G401 (cell line): ENCODE results near the gene HORMAD2. TPM values are rescaled to one million over a fixed set of nuclear protein-coding genes. Genes with fewer than 3 reads are reported as not detected.
"Not testable (repeated sequence)": the region's sequence is repeated elsewhere in the genome, so short reads cannot be mapped to it uniquely, and the experiment has no call there.

Source experiments
- DNase-seq: peaks from one replicate; pipeline ENCODE4 v3.0.0-alpha.2; 2015; ENCODE audit warnings: low spot score
- in situ Hi-C: cut with HindIII; loops from 2 replicates; pipeline ENCODE4 v1.10.0; 2016; ENCODE audit warnings: low sequenced_read_pairs, mixed read lengths
- total RNA-seq: library from RNA; depleted of rRNA; stranded (reverse); fragments of >200 nt; shearing (Covaris generic); gene quantifications from 2 replicates; pipeline ENCODE4 v1.2.3, GENCODE V29; 2014

HORMAD2 gene
- total RNA-seq, 1 experiment from 2014 or later = not detected

GRCh38 chr22:30092686-30093085, 12.4 kb downstream of the HORMAD2 start:
- no peak for DNase-seq
- in situ Hi-C loops = no loop called here

- no peak for DNase-seq
- in situ Hi-C loops = no loop called here
These were observed 14.5 kb downstream of the HORMAD2 start for GRCh38 chr22:30094804-30095203.

GRCh38 chr22:30097861-30098260, 17.6 kb downstream of the HORMAD2 start:
- in situ Hi-C loops = no loop called here
- DNase-seq = no peak

GRCh38 chr22:30100770-30101169, 20.5 kb downstream of the HORMAD2 start:
- in situ Hi-C loops, DNase-seq: not testable (repeated sequence)

- DNase-seq = no peak
- in situ Hi-C loops = no loop called here
These were observed 24.4 kb downstream of the HORMAD2 start for GRCh38 chr22:30104501-30105156.

GRCh38 chr22:30105483-30105882, 25.2 kb downstream of the HORMAD2 start:
- no peak for DNase-seq
- in situ Hi-C loops = no loop called here

GRCh38 chr22:30113494-30113893, 33.2 kb downstream of the HORMAD2 start:
- in situ Hi-C loops = no loop called here
- no peak for DNase-seq

GRCh38 chr22:30114361-30114760, 34.1 kb downstream of the HORMAD2 start:
- in situ Hi-C loops = no loop called here
- DNase-seq = no peak

- in situ Hi-C loops = no loop called here
- no peak for DNase-seq
These were observed 35.4 kb downstream of the HORMAD2 start for GRCh38 chr22:30115705-30116104.

GRCh38 chr22:30116362-30117117, 36.3 kb downstream of the HORMAD2 start:
- DNase-seq = no peak
- in situ Hi-C loops = no loop called here

- DNase-seq = no peak
- in situ Hi-C loops = no loop called here
These were observed 37.0 kb downstream of the HORMAD2 start for GRCh38 chr22:30117256-30117655.

- DNase-seq = no peak
- in situ Hi-C loops = no loop called here
These were observed 38.0 kb downstream of the HORMAD2 start for GRCh38 chr22:30118291-30118690.

GRCh38 chr22:30121960-30122359, 41.7 kb downstream of the HORMAD2 start:
- no peak for DNase-seq
- in situ Hi-C loops = no loop called here

GRCh38 chr22:30123463-30123862, 43.2 kb downstream of the HORMAD2 start:
- in situ Hi-C loops = no loop called here
- no peak for DNase-seq

GRCh38 chr22:30127749-30128166, 47.5 kb downstream of the HORMAD2 start:
- DNase-seq = no peak
- in situ Hi-C loops = no loop called here

- DNase-seq = no peak
- in situ Hi-C loops = no loop called here
These were observed 48.2 kb downstream of the HORMAD2 start for GRCh38 chr22:30128511-30128910.

GRCh38 chr22:30129636-30130035, 49.4 kb downstream of the HORMAD2 start:
- no peak for DNase-seq
- in situ Hi-C loops = no loop called here

- in situ Hi-C loops = no loop called here
- no peak for DNase-seq
These were observed 52.2 kb downstream of the HORMAD2 start for GRCh38 chr22:30132290-30132996.

GRCh38 chr22:30140414-30140813, 60.1 kb downstream of the HORMAD2 start:
- in situ Hi-C loops = no loop called here
- no peak for DNase-seq

GRCh38 chr22:30143265-30143664, 63.0 kb downstream of the HORMAD2 start:
- DNase-seq = no peak
- in situ Hi-C loops = no loop called here
